ENCODE results near the gene OR5B21.

The OR5B21 gene

GRCh38 chr11:58508005-58508404 is at the start of gene OR5B21:
TSS of gene OR5B21 (minus strand) at chr11:58508105. CDS start at chr11:58508105, 0 bp downstream.
- DNase-seq (ENCODE audit: low read depth) = no peak

GRCh38 chr11:58549644-58550043 is 41.7 kb upstream of the OR5B21 start:
- DNase-seq (ENCODE audit: low read depth) = no peak

- DNase-seq (ENCODE audit: low read depth) = no peak
These were observed 38.9 kb upstream of the OR5B21 start for GRCh38 chr11:58546841-58547240.

GRCh38 chr11:58531865-58532341 is 24.0 kb upstream of the OR5B21 start:
- DNase-seq (ENCODE audit: low read depth) = no peak

- DNase-seq (ENCODE audit: low read depth) = no peak
These were observed 22.3 kb upstream of the OR5B21 start for GRCh38 chr11:58530236-58530635.

GRCh38 chr11:58527429-58527828 is 19.5 kb upstream of the OR5B21 start:
- DNase-seq (ENCODE audit: low read depth) = no peak

GRCh38 chr11:58526721-58527120 is 18.8 kb upstream of the OR5B21 start:
- no peak for DNase-seq (ENCODE audit: low read depth)

- DNase-seq (ENCODE audit: low read depth) = no peak
These were observed 17.2 kb upstream of the OR5B21 start for GRCh38 chr11:58525037-58525614.

- peak; percentile 64 for DNase-seq (ENCODE audit: low read depth)
These were observed 16.5 kb upstream of the OR5B21 start for GRCh38 chr11:58524232-58525036.

- DNase-seq (ENCODE audit: low read depth) = no peak
These were observed 6.0 kb upstream of the OR5B21 start for GRCh38 chr11:58513747-58514367.

- no peak for DNase-seq (ENCODE audit: low read depth)
These were observed 3.7 kb upstream of the OR5B21 start for GRCh38 chr11:58511636-58512035.

- DNase-seq (ENCODE audit: low read depth) = no peak
These were observed 1.8 kb upstream of the OR5B21 start for GRCh38 chr11:58509748-58510147.

GRCh38 chr11:58508814-58509213 is 909 bp upstream of the OR5B21 start:
- DNase-seq (ENCODE audit: low read depth) = no peak

GRCh38 chr11:58507355-58507754 is 550 bp downstream of the OR5B21 start:
- no peak for DNase-seq (ENCODE audit: low read depth)

GRCh38 chr11:58506935-58507334 is 970 bp downstream of the OR5B21 start:
- DNase-seq (ENCODE audit: low read depth) = no peak

GRCh38 chr11:58505849-58506248 is 2.1 kb downstream of the OR5B21 start:
- DNase-seq (ENCODE audit: low read depth) = no peak

GRCh38 chr11:58504232-58504631 is 3.7 kb downstream of the OR5B21 start:
- DNase-seq (ENCODE audit: low read depth) = no peak

- no peak for DNase-seq (ENCODE audit: low read depth)
These were observed 4.5 kb downstream of the OR5B21 start for GRCh38 chr11:58503361-58503856.

GRCh38 chr11:58502004-58502403 is 5.9 kb downstream of the OR5B21 start:
- no peak for DNase-seq (ENCODE audit: low read depth)

- no peak for DNase-seq (ENCODE audit: low read depth)
These were observed 9.4 kb downstream of the OR5B21 start for GRCh38 chr11:58498464-58498863.

- no peak for DNase-seq (ENCODE audit: low read depth)
These were observed 10.0 kb downstream of the OR5B21 start for GRCh38 chr11:58497951-58498350.

GRCh38 chr11:58495906-58496305 is 12.0 kb downstream of the OR5B21 start:
- no peak for DNase-seq (ENCODE audit: low read depth)

GRCh38 chr11:58494101-58494500 is 13.8 kb downstream of the OR5B21 start:
- DNase-seq (ENCODE audit: low read depth) = no peak

All from HS-27A (cell line).